Measurements from ENCODE around the gene PCDHGA1. TPM values are rescaled to one million over a fixed set of nuclear protein-coding genes. Genes with fewer than 3 reads are reported as not detected.
"Not testable (repeated sequence)": the region's sequence is repeated elsewhere in the genome, so short reads cannot be mapped to it uniquely, and the experiment has no call there.

Gene PCDHGA1
- total and polyA plus RNA-seq, 2 of the 4 experiments (the other 2 are of a cell fraction) = 0.90 to 0.92 TPM

- H2BK120ac ChIP-seq (ENCODE audit: low read depth, low read length); BruUV-seq (replicated peaks); H4K20me1 ChIP-seq (ENCODE audit: insufficient read depth, low read length); H3K27ac ChIP-seq (ENCODE audit: insufficient read depth, low read length); H4K8ac ChIP-seq (ENCODE audit: low read depth in 2 of 2, low read length in 2 of 2); H2BK15ac ChIP-seq (ENCODE audit: low read depth, low read length); H3K56ac ChIP-seq (ENCODE audit: extremely low read depth, insufficient read depth, low read length); dilution Hi-C loops (cut with HindIII; ENCODE audit: low sequenced_read_pairs, unreplicated experiment); H2BK20ac ChIP-seq (ENCODE audit: low read depth, low read length); H4K5ac ChIP-seq (ENCODE audit: low read depth, low read length); H2AK9ac ChIP-seq (replicated peaks; ENCODE audit: low read depth, low read length, poor library complexity); H4K91ac ChIP-seq (ENCODE audit: insufficient read depth, low read depth, low read length); H3K23ac ChIP-seq (ENCODE audit: low read depth, low read length); H3K14ac ChIP-seq (replicated peaks; ENCODE audit: low read depth, low read length); POLR2A ChIA-PET (ENCODE audit: unreplicated experiment); H3K4me1 ChIP-seq (ENCODE audit: control insufficient read depth, insufficient read depth, low read length); H3K4ac ChIP-seq (ENCODE audit: low read depth, low read length); H3K9ac ChIP-seq (ENCODE audit: low read depth, low read length); H3K27me3 ChIP-seq (ENCODE audit: control insufficient read depth, insufficient read depth, low read length); H3K9me1 ChIP-seq (ENCODE audit: insufficient read depth, low read length); H3K18ac ChIP-seq (ENCODE audit: low read depth, low read length); H2BK5ac ChIP-seq (ENCODE audit: low read depth, low read length, poor library complexity, severe bottlenecking): not testable (repeated sequence)
- H3K4me3 ChIP-seq (ENCODE audit: insufficient read depth, low read depth, low read length) = peak within 1 kb of the TSS; percentile 44
- H3K9me3 ChIP-seq (ENCODE audit: control insufficient read depth, insufficient read depth, low read length) = peaks cover 56% of the 10 kb centered on the region
- H3K4me2 ChIP-seq (ENCODE audit: low read depth, low read length) = peak within 1 kb of the TSS; percentile 71
- DNase-seq (peak; percentile 79), ATAC-seq (ENCODE audit: low read depth) (peak; percentile 89)
- H2AK5ac ChIP-seq (ENCODE audit: low read depth, low read length) = peak within 1 kb of the TSS; percentile 16; the same call in 1 of the 2 replicates
- H3K36me3 ChIP-seq (ENCODE audit: control insufficient read depth, insufficient read depth, low read length) = peaks cover 31% of the 10 kb centered on the region
- 23% methylated on average over 7 of the region's 47 CpGs; no CpG with 5 or more reads in 1 of the 2 experiments for WGBS, 2 experiments (ENCODE audit: extremely low coverage in 2 of 2, insufficient read length in 1 of 2)
- intact Hi-C loops (cut with micrococcal nuclease) (loop anchor here (1.0 to 5.0 kb wide), 3 partner anchors 60 to 143 kb away; partner anchors contain the start of gene PCDHGC3), in situ Hi-C loops (cut with MboI; ENCODE audit: low sequenced_read_pairs) (loop anchor here (5.0 kb wide), 1 partner anchor 145 kb away; no protein-coding TSS in a partner anchor)
- H2AFZ ChIP-seq (replicated peaks; ENCODE audit: low read length, poor library complexity) = peak within 1 kb of the TSS; percentile 76
- CTCF ChIA-PET = interaction anchor here (0.6 to 3.8 kb wide), 12 partner anchors 12 to 209 kb away, joined by 3 to 34 read pairs (median 4); partner anchors contain the start of gene PCDHGA12
- peak; percentile 70 for TF ChIP-seq SMC3 (IDR thresholded peaks at IDR 0.05; ENCODE audit: low read depth, low read length)
- TF ChIP-seq RAD21 (IDR thresholded peaks at IDR 0.05; ENCODE audit: low read length) = peak; percentile 84
- TF ChIP-seq CTCF (conservative IDR thresholded peaks at IDR 0.05; ENCODE audit: low read depth, low read length) = peak; percentile 77
- H3K79me1 ChIP-seq (ENCODE audit: low read depth in 1 of 2, low read length in 2 of 2) = peaks cover 20 to 24% of the 10 kb centered on the region in 2 experiments
Measured at GRCh38 chr5:141417494-141418172, 87.3 kb downstream of the PCDHGA1 start, which contains the start of gene PCDHGB7. TSS of gene PCDHGB7 (plus strand) at chr5:141417677. CDS start at chr5:141417860, 183 bp downstream.
